ENCODE data around the gene CDK17. TPM values are rescaled to one million over a fixed set of nuclear protein-coding genes. Genes with fewer than 3 reads are reported as not detected.
"Not testable (repeated sequence)": the region's sequence is repeated elsewhere in the genome, so short reads cannot be mapped to it uniquely, and the experiment has no call there.

Gene CDK17
- total RNA-seq, 3 donors from 2014 or later, result 47.7 to 113 (median 81.0) TPM

DNA sequence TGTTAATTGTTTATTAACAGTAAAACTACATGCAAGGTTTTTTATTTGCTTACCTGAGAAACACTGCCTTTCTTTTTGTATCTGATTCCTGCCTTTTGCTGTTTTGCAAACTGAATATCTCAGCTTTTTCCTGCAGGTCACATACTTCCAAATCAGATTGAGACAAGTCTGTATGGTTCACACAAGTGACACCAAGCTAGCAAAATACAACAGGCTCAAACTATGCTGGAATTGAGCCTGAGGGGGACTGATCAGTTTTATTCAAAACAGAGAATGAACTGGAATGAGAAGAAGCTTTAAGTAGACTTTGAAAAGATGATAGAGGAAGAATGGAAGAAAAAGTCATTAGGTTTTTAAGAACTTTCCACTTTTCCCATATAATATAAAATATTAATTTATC, 12.2 kb upstream of the CDK17 start:
- DNase-seq (ENCODE audit: low spot score in 2 of 2), result no peak
- Histone ChIP-seq H3K27me3 (no peaks in the 10 kb centered on the region), H3K36me3 (no peaks in the 10 kb centered on the region), H3K9me3 (no peaks in the 10 kb centered on the region), H3K4me1 (peaks cover 0 to 7% of the 10 kb centered on the region in 2 donors), H3K27ac (peak overlapping the region in 1 of 2 donors; percentile 57), H3K4me3 (no peak overlapping the region)
- intact Hi-C loops (cut with DNase I; ENCODE audit: low total_unique reads), result no loop called here
- TF ChIP-seq POLR2A (IDR thresholded peaks at IDR 0.05) (no peak), POLR2AphosphoS5 (IDR thresholded peaks at IDR 0.05) (no peak)
- TF ChIP-seq, protein P1, sequence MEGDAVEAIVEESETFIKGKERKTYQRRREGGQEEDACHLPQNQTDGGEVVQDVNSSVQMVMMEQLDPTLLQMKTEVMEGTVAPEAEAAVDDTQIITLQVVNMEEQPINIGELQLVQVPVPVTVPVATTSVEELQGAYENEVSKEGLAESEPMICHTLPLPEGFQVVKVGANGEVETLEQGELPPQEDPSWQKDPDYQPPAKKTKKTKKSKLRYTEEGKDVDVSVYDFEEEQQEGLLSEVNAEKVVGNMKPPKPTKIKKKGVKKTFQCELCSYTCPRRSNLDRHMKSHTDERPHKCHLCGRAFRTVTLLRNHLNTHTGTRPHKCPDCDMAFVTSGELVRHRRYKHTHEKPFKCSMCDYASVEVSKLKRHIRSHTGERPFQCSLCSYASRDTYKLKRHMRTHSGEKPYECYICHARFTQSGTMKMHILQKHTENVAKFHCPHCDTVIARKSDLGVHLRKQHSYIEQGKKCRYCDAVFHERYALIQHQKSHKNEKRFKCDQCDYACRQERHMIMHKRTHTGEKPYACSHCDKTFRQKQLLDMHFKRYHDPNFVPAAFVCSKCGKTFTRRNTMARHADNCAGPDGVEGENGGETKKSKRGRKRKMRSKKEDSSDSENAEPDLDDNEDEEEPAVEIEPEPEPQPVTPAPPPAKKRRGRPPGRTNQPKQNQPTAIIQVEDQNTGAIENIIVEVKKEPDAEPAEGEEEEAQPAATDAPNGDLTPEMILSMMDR (IDR thresholded peaks at IDR 0.05), result no peak

- Histone ChIP-seq H3K4me1 (no peaks in the 10 kb centered on the region), H3K27me3 (no peaks in the 10 kb centered on the region), H3K36me3 (no peaks in the 10 kb centered on the region), H3K27ac (no peak overlapping the region), H3K4me3 (no peak overlapping the region), H3K9me3 (no peaks in the 10 kb centered on the region)
- TF ChIP-seq POLR2A (IDR thresholded peaks at IDR 0.05) (no peak), POLR2AphosphoS5 (IDR thresholded peaks at IDR 0.05) (no peak)
- TF ChIP-seq, protein P1 (IDR thresholded peaks at IDR 0.05), result no peak
- intact Hi-C loops (cut with DNase I; ENCODE audit: low total_unique reads), result loop anchor here (2.0 to 10.0 kb wide), 2 partner anchors 45 to 355 kb away; no protein-coding TSS in a partner anchor
- no peak for DNase-seq (ENCODE audit: low spot score in 2 of 2)
These were observed 9.5 kb upstream of the CDK17 start for GRCh38 chr12:96409731-96410130.

DNA sequence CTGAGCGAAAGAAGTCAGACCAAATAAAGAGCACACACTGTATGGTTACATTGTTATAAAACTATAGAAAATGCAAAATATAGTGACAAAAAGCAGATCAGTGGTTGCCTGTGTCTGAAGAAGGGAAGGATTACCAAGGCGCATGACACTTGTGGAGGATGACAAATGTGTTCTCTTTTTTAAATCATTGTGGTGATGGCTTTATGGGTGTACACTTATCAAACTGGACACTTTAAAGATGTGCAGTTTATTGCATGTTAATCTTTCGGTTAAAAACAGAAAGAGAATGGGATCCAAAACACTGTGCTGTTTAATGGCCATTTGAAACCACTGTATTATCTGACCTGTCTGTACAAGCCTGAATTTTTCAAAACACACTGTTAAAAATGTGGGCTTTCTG, 8.8 kb upstream of the CDK17 start:
- Histone ChIP-seq H3K9me3 (no peaks in the 10 kb centered on the region), H3K4me3 (no peak overlapping the region), H3K36me3 (no peaks in the 10 kb centered on the region), H3K4me1 (no peaks in the 10 kb centered on the region), H3K27me3 (no peaks in the 10 kb centered on the region), H3K27ac (no peak overlapping the region)
- DNase-seq (ENCODE audit: low spot score in 2 of 2), result no peak
- intact Hi-C loops (cut with DNase I; ENCODE audit: low total_unique reads), result loop anchor here (2.0 to 10.0 kb wide), 2 partner anchors 44 to 354 kb away; no protein-coding TSS in a partner anchor
- TF ChIP-seq POLR2A (IDR thresholded peaks at IDR 0.05), result no peak
- TF ChIP-seq POLR2AphosphoS5 (IDR thresholded peaks at IDR 0.05), result no peak
- TF ChIP-seq, protein P1 (IDR thresholded peaks at IDR 0.05), result no peak

- not testable (repeated sequence) for DNase-seq (ENCODE audit: low spot score in 2 of 2); H3K4me1 ChIP-seq; H3K27ac ChIP-seq; H3K36me3 ChIP-seq; H3K9me3 ChIP-seq; H3K4me3 ChIP-seq; H3K27me3 ChIP-seq
- intact Hi-C loops (cut with DNase I; ENCODE audit: low total_unique reads), result loop anchor here (2.0 to 10.0 kb wide), 2 partner anchors 43 to 353 kb away; no protein-coding TSS in a partner anchor
These were observed 7.3 kb upstream of the CDK17 start for GRCh38 chr12:96407429-96408097.

- no peak overlapping the region for H3K27ac ChIP-seq
- H3K36me3 ChIP-seq, result no peaks in the 10 kb centered on the region
- H3K4me1 ChIP-seq, result no peaks in the 10 kb centered on the region
- no peaks in the 10 kb centered on the region for H3K27me3 ChIP-seq
- no peak for DNase-seq (ENCODE audit: low spot score in 2 of 2)
- H3K4me3 ChIP-seq, result no peak overlapping the region
- H3K9me3 ChIP-seq, result no peaks in the 10 kb centered on the region
- TF ChIP-seq, protein P1 (IDR thresholded peaks at IDR 0.05), result no peak
- TF ChIP-seq POLR2AphosphoS5 (IDR thresholded peaks at IDR 0.05) (no peak), POLR2A (IDR thresholded peaks at IDR 0.05) (no peak)
- intact Hi-C loops (cut with DNase I; ENCODE audit: low total_unique reads), result loop anchor here (10.0 kb wide), 1 partner anchor 350 kb away; no protein-coding TSS in a partner anchor
These were observed 4.5 kb upstream of the CDK17 start for GRCh38 chr12:96404696-96405095.

All from breast epithelium (tissue), 4 donors.